GM18505 (cell line): ENCODE results near the gene PSMD5.
A peak's percentile ranks its signal among the peaks of the same experiment; 100 is the strongest.

Experiments used
- ATAC-seq: cut with Tn5 transposase; IDR thresholded peaks from one replicate; pipeline ENCODE4 v1.9.1; 2021; ENCODE audit not compliant: unreplicated experiment
- POLR2A ChIP-seq: IDR thresholded peaks from 4 replicates; pipeline ENCODE4 v1.6.1; 2011; ENCODE audit warnings: borderline replicate concordance; ENCODE audit not compliant: insufficient read depth, insufficient read length; ENCODE audit errors: extremely low read depth

Gene PSMD5

GRCh38 chr9:120878188-120879130 lies 35.7 kb upstream of the PSMD5 start:
- TF ChIP-seq POLR2A, result peak; percentile 46
- no peak for ATAC-seq

- TF ChIP-seq POLR2A, result peak; percentile 75
- peak; percentile 44 for ATAC-seq
Observed at GRCh38 chr9:120877276-120878034, 34.7 kb upstream of the PSMD5 start.

- TF ChIP-seq POLR2A, result no peak
- peak; percentile 8 for ATAC-seq
Observed at GRCh38 chr9:120876842-120877240, 34.1 kb upstream of the PSMD5 start, which contains the start of gene PHF19. TSS of gene PHF19 (minus strand) at chr9:120877188. CDS start at chr9:120874741, 2,447 bp downstream.

- TF ChIP-seq POLR2A, result peak; percentile 71
- peak; percentile 64 for ATAC-seq
Observed at GRCh38 chr9:120875954-120876841, 33.5 kb upstream of the PSMD5 start.

GRCh38 chr9:120875643-120875953 lies 32.9 kb upstream of the PSMD5 start:
- TF ChIP-seq POLR2A, result no peak
- ATAC-seq, result no peak

- no peak for TF ChIP-seq POLR2A
- ATAC-seq, result no peak
Observed at GRCh38 chr9:120875195-120875565, 32.5 kb upstream of the PSMD5 start.

GRCh38 chr9:120874226-120875194 lies 31.8 kb upstream of the PSMD5 start:
- no peak for TF ChIP-seq POLR2A

GRCh38 chr9:120873512-120873911 lies 30.8 kb upstream of the PSMD5 start:
- TF ChIP-seq POLR2A, result no peak
- no peak for ATAC-seq

More at GRCh38 chr9:120874226-120875194, 31.8 kb upstream of the PSMD5 start:
- ATAC-seq, result no peak

GRCh38 chr9:120872791-120873502 lies 30.2 kb upstream of the PSMD5 start:
- no peak for ATAC-seq
- no peak for TF ChIP-seq POLR2A

- TF ChIP-seq POLR2A, result no peak
- ATAC-seq, result no peak
Observed at GRCh38 chr9:120870206-120870605, 27.5 kb upstream of the PSMD5 start.

GRCh38 chr9:120869726-120870125 lies 27.0 kb upstream of the PSMD5 start:
- no peak for TF ChIP-seq POLR2A

More at GRCh38 chr9:120869726-120870125, 27.0 kb upstream of the PSMD5 start:
- no peak for ATAC-seq
